ENCODE measurements around the gene MAJIN. TPM values are rescaled to one million over a fixed set of nuclear protein-coding genes. Genes with fewer than 3 reads are reported as not detected.

Gene MAJIN
- total and polyA plus RNA-seq, 9 of the 15 experiments (the other 6 are each of a cell fraction or from before 2014, with no cell fraction given), result 0.17 to 0.83 (median 0.24) TPM; not detected in 2

GRCh38 chr11:64994318-64994717 lies 22.4 kb upstream of the MAJIN start (continued):
- TF ChIP-seq, protein P1, sequence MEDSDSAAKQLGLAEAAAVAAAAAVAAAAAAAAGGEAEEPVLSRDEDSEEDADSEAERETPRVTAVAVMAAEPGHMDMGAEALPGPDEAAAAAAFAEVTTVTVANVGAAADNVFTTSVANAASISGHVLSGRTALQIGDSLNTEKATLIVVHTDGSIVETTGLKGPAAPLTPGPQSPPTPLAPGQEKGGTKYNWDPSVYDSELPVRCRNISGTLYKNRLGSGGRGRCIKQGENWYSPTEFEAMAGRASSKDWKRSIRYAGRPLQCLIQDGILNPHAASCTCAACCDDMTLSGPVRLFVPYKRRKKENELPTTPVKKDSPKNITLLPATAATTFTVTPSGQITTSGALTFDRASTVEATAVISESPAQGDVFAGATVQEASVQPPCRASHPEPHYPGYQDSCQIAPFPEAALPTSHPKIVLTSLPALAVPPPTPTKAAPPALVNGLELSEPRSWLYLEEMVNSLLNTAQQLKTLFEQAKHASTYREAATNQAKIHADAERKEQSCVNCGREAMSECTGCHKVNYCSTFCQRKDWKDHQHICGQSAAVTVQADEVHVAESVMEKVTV (CRISPR knock-in tag; IDR thresholded peaks at IDR 0.05), result no peak
- TF ChIP-seq ZNF511 (CRISPR knock-in tag; IDR thresholded peaks at IDR 0.05), result no peak

DNA sequence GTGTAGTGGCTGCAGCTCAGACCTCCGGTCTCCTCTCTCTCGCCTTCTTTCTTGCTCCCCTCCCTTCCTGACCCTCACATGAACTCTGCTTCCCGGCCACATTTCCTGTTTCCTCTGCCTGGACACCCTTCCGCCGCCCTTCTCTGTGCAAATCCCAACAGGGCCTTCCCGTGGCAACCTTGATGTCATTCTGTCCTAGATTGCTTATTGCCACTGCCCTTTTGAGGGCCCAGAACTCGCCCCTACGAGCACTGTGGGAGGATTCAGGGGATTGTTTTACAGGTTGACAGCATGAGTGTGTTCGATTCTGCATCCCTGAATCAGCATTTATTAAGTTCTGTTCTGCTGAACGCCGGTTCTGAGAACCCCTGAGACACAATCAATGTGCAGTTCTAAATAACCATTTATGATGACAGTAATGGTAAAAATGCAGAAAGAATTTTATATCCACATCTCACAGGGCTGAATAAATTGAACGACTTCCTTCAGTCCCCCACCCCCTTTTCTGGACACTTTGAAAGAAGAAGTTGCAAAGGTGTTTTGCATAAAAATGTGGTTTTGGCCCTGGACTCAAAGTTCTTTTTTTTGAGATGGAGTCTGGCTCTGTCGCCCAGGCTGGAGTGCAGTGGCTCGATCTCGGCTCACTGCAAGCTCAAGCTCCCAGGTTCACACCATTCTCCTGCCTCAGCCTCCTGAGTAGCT lies 18.5 kb upstream of the MAJIN start:
- Histone ChIP-seq H2AFZ (ENCODE audit: low read depth, low read length) (peak overlapping the region; percentile 89), H3K4me3 (peak overlapping the region; percentile 14; the same call in 1 of the 2 replicates), H3K9ac (ENCODE audit: insufficient read depth in 1 of 2, low read depth in 2 of 2, low read length in 2 of 2) (peak overlapping the region; percentile 42 to 85; a peak in 3 of 4 replicates), H3K4me2 (ENCODE audit: insufficient read depth, low read length) (peak overlapping the region; percentile 69), H3K79me2 (ENCODE audit: control insufficient read depth, insufficient read depth, low read length) (no peaks in the 10 kb centered on the region), H3K27me3 (ENCODE audit: control insufficient read depth in 2 of 2, insufficient read depth in 2 of 2, low read length in 2 of 2) (no peaks in the 10 kb centered on the region), H3K4me1 (replicated peaks in 1 of 2; ENCODE audit: control insufficient read depth in 2 of 2, insufficient read depth in 2 of 2, low read length in 2 of 2) (peaks cover 7 to 25% of the 10 kb centered on the region in 2 experiments; a peak in 3 of 5 replicates), H3K9me3 (replicated peaks; ENCODE audit: control insufficient read depth, insufficient read depth, low read depth, low read length) (no peaks in the 10 kb centered on the region), H3K9me1 (ENCODE audit: control insufficient read depth, insufficient read depth, low read length) (no peaks in the 10 kb centered on the region), H3K36me3 (ENCODE audit: control insufficient read depth, insufficient read depth, low read length) (no peaks in the 10 kb centered on the region), H4K20me1 (replicated peaks; ENCODE audit: control insufficient read depth, insufficient read depth, low read length) (no peaks in the 10 kb centered on the region), H3K27ac (ENCODE audit: extremely low read depth, low read depth, low read length) (peak overlapping the region; percentile 64)
- ATAC-seq, result peak; percentile 87
- no TSS peak for BruUV-seq (replicated peaks)
- POLR2A ChIA-PET, result interaction anchor here (0.7 kb wide), 1 partner anchor 156 kb away, joined by 3 read pairs; no protein-coding TSS in a partner anchor
- FAIRE-seq, result peak; percentile 79
- peak in 2 of 4 experiments; percentile 54 to 81 for DNase-seq (ENCODE audit: extremely low read depth in 1 of 4, low spot score in 3 of 4)
- in situ Hi-C loops (cut with MboI), result no loop called here
- intact Hi-C loops (cut with micrococcal nuclease), result no loop called here
- 20% methylated on average over 15 of the region's 15 CpGs for WGBS (ENCODE audit: insufficient coverage, low coverage, missing lambda C conversion rate)
- CTCF ChIA-PET (ENCODE audit: low intra/inter-chr PET ratio), result no interaction called here
- TF ChIP-seq KDM2B (CRISPR knock-in tag; IDR thresholded peaks at IDR 0.05) (no peak), ZNF354B (CRISPR knock-in tag; IDR thresholded peaks at IDR 0.05) (no peak), NFE2 (IDR thresholded peaks at IDR 0.05; ENCODE audit: low read depth) (0 out of 2 replicates have a peak, but pooled peaks have one; percentile 32), SMARCA4 (IDR thresholded peaks at IDR 0.05) (peak; percentile 41; the same call in 1 of the 2 replicates), HEY1 (CRISPR knock-in tag; IDR thresholded peaks at IDR 0.05; ENCODE audit: borderline replicate concordance) (no peak), FOXK2 (conservative IDR thresholded peaks at IDR 0.05 in 1 of 2, IDR thresholded peaks at IDR 0.05 in 1 of 2; ENCODE audit: low read depth in 2 of 2) (peak in 1 of 2 experiments; percentile 41; a peak in 1 of 4 replicates), BCOR (IDR thresholded peaks at IDR 0.05) (peak; percentile 10; the same call in 1 of the 2 replicates), ZNF212 (CRISPR knock-in tag; IDR thresholded peaks at IDR 0.05) (no peak), PHB2 (IDR thresholded peaks at IDR 0.05; ENCODE audit: low read depth) (no peak), XRCC5 (IDR thresholded peaks at IDR 0.05; ENCODE audit: low read depth, low read length) (no peak), SLC30A9 (CRISPR knock-in tag; IDR thresholded peaks at IDR 0.05) (no peak), ATF4 (CRISPR knock-in tag; IDR thresholded peaks at IDR 0.05) (no peak), NR2C1 (IDR thresholded peaks at IDR 0.05) (peak; percentile 73), NR2C1 (tag; IDR thresholded peaks at IDR 0.05) (peak; percentile 71)
- TF ChIP-seq, protein P2, sequence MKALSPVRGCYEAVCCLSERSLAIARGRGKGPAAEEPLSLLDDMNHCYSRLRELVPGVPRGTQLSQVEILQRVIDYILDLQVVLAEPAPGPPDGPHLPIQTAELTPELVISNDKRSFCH (CRISPR knock-in tag; IDR thresholded peaks at IDR 0.05), result no peak
- TF ChIP-seq, protein P2 (tag; IDR thresholded peaks at IDR 0.05), result no peak

Data from K562 (cell line).